HG03442 (cell line): Measurements from ENCODE around the gene PABPC4L.
"Not testable (repeated sequence)": the region's sequence is repeated elsewhere in the genome, so short reads cannot be mapped to it uniquely, and the experiment has no call there.

ENCODE experiments used
- ATAC-seq: cut with Tn5 transposase; IDR thresholded peaks from one replicate; pipeline ENCODE4 v1.9.1; 2021; ENCODE audit warnings: mild to moderate bottlenecking, moderate library complexity; ENCODE audit not compliant: unreplicated experiment

Gene PABPC4L

DNA sequence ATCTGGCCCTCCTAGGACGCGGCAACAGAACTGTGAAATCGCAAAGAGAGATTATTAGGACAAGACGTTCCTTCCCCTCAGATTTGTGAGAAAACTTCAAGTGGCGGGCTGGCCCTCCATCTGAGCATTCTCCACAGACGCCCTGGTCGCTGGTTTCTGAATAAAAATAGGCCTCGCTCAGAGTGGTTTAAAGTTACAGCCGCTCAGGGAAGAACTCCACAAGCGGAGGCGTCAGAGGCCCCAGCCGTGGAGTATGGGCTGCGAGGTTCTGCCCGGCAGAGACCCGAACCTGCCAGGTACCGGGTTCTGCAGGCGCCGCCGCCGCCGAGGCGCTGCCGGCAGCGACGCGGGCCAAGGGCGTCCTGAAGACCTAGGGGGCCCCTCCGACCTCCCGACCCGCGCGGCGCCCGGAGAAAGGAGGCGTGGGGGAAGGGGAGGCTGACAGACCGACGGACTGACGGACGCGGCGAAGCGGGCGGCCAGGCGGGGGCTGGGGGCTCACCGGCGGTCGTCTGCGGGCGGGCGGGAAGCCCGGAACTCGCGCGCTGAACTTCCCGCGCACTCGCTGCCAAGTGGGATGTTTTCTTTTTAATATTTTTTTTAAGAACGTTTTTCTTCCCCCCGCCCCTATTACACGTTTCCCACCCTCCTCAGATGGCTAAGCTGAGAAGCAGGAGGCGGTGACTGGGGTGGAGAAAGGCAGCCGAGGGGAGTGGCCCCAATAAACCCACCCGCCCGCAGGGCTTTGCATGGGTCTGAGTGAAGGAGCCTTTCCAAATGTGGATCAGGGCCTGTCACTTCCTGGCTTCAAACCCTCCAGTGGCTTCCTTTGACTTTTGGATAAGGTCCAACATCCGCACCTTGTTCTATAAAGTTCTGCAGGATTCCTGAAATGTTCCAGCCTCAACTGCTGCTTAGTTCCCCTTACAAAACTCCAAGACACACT, at the start of gene PABPC4L:
Gene PABPC4L, minus strand, starts transcription at position 574 of the 946 bp plus-strand sequence. CDS start 770 bp downstream, outside the sequence.
- ATAC-seq: no peak

DNA sequence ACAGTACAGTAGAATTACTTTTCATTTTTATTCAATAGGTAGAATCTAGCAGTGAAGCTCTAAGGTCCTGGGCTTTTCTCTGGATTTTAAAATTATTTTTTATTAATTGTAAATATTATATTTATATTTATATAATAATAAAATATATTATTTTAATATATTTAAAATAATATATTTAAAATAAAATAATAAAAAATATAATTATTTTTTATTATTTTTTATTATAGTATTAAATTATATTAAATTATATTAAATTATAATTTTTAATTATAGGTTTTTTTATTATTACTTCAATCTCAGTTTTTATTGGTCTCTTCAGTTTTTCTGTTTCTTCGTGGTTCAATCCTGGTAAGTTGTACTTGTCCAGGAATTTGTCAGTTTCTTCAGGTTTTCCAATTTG, 49.7 kb upstream of the PABPC4L start:
- ATAC-seq: no peak

DNA sequence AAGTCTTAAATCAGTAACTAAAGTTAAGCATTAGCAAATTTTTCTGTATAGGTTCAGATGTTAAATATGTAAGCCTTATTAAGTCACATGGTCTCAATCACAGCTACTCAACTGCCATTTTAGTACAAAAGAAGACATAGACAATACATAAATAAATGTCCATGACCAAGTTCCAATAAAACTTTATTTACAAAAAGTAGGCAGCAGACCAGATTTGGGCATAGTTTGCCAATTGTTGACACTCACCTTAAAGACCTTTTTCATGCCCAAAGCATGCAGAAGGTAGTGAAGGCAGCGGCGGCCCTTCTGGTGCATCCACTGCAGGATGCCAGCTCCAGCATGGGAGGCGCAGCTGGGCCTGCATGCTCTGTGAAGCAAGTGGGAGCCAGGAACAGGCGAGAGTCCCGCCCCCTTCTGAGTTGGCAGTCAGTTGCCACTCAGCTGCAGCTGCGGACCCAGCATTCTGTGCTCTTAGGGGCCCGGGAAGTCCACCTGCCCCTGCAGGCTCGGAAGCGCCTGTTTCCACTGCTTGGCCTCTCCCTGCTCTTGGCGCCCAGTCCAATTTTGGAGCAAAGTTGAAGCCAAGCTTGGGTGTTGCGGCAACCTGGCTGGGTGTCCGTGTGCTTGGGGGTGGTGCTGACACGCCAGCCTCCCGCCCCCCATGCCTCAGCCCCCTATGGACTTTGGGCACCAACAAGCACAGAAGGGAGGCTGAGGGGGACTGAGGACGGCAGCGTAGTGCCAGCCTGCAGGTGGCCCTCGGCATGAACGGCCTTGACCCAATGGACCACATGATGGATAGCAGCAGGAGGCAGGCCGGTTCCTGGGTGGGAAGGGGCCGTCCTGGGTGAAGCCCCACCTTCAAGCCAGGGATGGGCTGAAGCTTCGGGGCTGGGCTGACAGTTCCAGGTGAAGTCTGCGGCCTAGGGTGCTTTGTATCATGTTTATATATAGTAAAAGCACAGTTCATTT, 42.4 kb upstream of the PABPC4L start:
- no peak for ATAC-seq

DNA sequence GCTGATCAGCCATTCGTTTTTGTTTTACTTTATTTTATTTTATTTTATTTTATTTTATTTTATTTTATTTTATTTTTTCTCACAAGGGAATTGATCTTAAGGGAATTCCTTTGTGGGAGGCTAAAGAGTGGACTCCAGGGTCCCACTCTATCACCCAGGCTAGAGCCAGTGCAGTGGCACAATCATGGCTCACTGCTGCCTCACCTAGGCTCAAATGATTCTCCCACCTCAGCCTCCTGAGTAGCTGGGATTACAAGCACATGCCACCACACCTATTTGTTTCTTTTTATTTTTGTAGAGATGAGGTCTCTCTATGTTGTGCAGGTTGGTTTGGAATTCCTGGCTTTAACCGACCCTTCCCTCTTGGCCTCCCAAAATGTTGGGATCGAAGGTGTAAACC, 17.5 kb upstream of the PABPC4L start:
- no peak for ATAC-seq

DNA sequence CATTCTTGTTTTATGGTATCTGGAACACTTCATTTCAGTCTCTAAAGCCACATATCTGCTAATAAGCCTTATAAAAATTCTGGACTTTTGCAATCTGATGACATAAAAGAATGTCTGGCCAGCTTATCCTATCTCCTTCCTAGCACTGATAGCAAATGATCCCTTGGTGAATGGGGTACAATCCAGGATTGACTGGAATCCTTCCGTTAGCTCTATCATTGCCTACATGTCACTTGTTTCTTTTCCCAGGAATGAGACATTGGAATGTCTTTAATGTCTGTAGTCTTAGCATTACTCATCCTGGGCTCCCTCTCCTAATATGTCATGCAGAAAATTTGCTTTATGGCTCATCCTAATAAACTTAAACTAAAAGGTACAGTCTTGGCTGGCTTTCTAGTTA, 14.8 kb upstream of the PABPC4L start:
- ATAC-seq: no peak

DNA sequence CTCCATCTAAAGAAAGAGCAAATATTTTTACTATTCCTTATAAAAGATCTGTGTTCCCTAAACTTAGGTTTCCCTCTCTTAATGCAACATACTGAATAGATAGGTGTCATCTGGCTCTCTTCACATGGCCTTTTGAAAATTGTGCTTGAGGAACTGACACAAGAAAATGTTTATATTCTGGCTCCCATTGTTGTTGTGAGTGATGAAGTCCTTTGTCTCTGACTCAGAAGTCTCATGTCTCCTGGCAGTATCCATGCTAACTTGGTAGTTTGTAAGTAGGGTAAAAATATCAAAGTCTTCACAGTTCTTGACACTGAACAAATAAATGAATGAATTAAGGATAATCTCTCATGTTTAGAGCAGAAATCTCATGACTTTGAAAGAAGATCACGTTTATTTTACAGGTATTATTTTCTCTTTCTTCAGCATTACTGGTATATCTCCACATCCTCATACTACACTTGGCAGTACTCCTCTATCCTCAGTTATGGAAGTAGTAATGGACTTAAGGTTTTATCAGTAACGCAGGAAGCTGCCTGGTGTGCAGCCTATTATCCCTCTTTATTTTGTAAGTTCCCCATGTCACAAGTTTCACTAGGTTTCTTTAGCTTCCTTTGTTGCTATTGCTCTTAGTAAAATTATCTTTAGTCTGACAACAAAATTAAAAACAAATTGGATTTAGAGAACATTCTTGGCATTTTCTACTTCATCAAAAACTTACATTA, 14.2 kb upstream of the PABPC4L start:
- ATAC-seq: no peak

DNA sequence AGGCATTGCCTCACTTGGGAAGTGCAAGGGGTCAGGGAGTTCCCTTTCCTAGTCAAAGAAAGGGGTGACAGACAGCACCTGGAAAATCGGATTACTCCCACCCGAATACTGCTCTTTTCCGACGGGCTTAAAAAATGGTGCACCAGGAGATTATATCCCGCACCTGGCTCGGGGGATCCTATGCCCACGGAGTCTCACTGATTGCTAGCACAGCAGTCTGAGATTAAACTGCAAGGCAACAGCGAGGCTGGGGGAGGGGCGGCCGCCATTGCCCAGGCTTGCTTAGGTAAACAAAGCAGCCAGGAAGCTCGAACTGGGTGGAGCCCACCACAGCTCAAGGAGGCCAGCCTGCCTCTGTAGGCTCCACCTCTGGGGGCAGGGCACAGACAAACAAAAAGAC, 6.4 kb upstream of the PABPC4L start:
- not testable (repeated sequence) for ATAC-seq

DNA sequence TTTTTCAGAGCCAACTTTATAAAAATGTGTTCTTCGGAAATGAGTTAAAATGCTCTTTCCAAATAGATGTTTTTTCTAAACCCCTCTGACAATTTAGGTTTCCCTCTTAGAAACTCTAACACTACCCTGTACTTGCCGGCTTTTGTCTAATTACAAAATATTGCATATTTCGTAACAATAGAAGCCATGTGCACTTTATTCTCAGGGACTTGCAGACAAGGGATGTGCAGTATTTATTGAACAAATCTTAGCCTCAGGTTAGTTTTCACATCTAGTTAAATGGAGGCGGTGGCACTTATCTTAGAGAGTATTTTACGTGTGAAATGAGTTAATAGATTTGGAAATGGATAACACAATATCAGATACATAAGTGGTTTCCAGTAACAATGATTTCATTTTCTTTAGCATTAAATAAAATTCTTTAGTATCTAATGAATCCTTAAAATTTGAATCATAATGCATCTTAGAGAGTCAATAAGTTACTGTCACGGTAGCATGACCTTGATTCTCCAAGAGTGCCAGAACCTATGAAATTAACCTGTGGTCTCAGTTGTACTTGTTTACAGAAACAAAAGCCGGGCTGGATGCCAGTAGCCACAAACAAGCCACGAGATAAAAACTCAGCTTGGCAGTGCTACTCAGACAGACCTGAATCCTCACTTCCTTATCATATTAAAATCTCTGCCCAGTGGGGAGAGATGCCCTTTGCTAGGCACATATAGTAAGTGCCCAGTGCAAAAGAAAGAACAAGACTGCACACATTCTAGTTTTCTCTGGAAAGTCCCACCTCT, 772 bp upstream of the PABPC4L start:
- no peak for ATAC-seq

DNA sequence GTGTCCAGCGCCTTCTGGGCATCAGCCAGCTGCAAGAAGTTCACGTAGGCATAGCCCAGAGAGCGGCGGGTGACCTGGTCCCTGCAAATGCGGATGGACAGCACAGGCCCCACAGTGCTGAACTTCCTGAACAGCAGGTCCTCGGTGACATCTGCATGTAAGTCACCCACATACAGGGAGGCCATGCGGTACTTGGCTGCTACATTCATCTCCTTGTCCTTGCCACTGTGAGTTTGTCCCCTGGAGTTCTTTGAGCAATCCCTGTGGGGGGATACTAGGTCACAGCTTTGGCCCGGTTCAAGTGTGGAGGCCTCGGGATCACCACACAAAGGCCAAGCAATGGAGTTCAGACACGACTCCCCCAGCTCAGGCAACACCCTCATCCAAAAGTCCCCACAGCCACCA, 776 bp downstream of the PABPC4L start:
- ATAC-seq: no peak

DNA sequence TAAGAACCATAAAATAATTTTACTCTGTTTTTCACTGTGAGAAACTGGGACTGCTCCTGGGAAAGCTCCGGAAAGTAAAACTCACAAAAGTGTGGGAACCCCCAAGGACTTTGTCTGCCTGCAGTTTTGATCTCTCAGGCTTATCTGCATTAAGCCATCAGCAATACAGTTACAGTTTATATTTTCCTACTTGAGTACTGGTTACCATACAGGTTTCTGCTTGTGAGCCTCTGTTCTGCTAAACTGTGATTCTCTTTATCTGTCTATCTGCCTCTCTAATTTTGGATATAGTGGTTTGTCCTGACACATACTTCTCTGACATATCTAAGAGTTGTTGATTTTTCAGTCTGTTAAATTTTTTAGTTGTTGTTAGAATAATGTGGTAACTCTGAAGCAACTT, 11.6 kb downstream of the PABPC4L start:
- no peak for ATAC-seq

DNA sequence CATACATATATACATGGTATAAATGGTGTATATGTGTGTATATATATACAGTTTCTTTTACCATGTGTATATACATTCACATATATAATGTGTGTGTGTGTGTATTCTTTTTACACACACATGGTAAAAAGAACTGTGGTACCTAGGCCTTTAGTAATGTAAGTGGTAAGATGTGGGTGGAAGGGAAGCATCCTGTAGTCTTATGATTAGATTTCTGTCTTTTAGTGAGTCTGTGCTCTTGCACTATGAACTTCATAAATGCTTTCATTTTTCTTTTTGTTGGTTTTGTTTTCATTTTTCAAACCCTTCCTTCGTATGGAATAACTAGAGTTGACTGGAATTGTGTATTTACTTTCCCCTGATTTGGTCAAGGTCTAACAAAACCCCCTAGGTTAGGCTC, 12.1 kb downstream of the PABPC4L start:
- no peak for ATAC-seq

DNA sequence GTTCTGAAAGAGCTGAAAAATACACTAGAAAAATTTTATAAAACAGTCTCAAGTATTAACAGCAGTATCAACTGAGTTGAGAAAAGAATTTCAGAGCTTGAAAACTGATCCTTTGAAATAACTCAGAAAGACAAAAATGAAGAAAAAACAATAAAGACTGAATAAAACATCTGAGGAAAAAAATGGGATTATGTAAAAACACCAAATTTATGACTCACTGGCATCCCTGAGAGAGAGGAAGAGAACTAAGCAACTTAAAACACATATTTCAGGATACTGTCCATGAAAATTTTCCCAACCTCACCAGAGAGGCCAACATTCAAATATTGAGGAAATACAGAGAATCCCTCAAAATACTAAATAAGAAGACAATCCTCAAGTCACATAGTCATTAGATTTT, 22.9 kb downstream of the PABPC4L start:
- ATAC-seq: no peak

DNA sequence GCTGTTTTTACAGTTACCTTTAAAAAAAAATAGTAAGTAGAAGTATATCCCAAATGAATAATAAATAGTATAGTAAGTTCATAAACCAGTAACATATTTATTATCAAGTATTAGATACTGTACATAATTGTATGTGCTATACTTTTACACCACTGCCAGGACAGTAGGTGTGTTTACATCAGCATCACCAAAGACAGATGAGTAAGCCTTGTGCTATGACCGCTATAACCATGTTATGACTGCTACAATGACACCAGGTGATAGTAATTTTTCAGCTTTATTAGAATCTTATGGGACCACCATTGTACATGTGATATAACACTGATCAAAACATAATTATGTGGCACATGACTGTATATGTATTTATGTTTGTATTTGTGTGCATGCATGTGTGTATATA, 27.3 kb downstream of the PABPC4L start:
- ATAC-seq: no peak

DNA sequence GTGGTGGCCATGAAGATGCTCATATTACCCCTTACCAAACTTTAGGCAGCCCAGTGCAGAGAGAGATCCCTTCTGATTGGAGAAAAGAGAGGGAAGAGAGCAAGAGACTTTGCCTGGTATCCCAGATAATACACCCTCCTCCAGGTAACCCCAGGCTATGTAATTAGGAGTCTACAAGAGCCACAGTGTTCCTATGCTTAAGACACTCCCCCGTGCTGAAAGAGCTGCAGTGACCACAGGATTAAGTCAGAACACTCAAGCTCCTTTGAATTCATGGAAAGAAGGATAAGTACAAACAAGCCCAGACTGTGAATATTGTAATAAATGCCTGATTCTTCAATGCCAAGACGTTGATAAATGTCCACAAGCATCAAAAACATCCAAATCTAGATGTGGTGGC, 41.4 kb downstream of the PABPC4L start:
- no peak for ATAC-seq

DNA sequence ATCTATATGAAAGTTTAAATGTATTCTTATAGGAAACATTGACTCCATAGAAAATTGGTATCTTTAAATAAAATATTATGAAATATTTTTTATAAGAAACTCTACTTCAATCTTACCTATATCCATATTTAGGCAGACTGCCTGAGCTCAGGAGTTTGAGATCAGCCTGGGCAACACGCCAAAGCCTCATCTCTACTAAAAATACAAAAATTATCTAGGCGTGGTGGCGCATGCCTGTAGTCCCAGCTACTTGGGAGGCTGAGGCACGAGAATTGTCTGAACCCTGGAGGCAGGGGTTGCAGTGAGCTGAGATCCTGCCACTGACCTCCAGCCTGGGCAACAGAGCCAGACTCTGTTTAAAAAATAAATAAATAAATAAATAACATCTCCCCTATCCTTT, 47.5 kb downstream of the PABPC4L start:
- no peak for ATAC-seq

DNA sequence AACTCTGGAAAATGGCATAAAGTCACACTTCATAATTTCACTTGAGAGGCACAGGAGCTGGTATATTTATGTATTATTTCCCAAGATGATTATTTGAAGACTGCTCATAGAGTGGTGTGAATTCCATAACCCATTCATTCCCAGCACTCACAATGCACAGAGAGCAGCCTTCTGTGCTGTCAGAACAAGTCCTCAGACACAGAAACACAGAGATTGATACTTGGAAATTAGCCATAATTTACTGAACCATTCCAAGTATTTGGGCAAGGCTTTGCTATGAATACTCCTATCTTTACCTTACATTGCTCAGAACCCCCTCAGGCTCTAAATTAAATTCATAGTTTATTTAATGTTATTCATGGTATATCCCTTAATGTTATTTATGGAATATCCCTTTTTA, 53.6 kb downstream of the PABPC4L start:
- no peak for ATAC-seq
